Effector memory CD8-positive, alpha-beta T cell (primary cell): ENCODE results near the gene ZNF77.
A peak's percentile ranks its signal among the peaks of the same experiment; 100 is the strongest.
"Not testable (repeated sequence)": the region's sequence is repeated elsewhere in the genome, so short reads cannot be mapped to it uniquely, and the experiment has no call there.

ENCODE experiments used
- ATAC-seq: fragments of 150-1000 bp; cut with Tn5 transposase; replicated peaks from 2 replicates; pipeline ENCODE4 v1.10.0; 2021; ENCODE audit warnings: mild to moderate bottlenecking, moderate library complexity
- DNase-seq, 3 experiments: peaks; one replicate each; pipeline ENCODE4 v3.0.0; 2021
- H3K27ac Mint-ChIP-seq, 2 donors: one replicate each; pipeline ENCODE4 v1.8.0; 2022; ENCODE audit warnings: mild to moderate bottlenecking in 2 of 2, mixed read lengths in 2 of 2, moderate library complexity in 2 of 2
- H3K27me3 Mint-ChIP-seq, 2 donors: one replicate each; pipeline ENCODE4 v1.8.0; 2022; ENCODE audit warnings: mixed read lengths in 2 of 2
- H3K36me3 Mint-ChIP-seq: one replicate; pipeline ENCODE4 v1.8.0; 2022; ENCODE audit warnings: mild to moderate bottlenecking, moderate library complexity, mixed read lengths; ENCODE audit not compliant: insufficient read depth
- H3K4me1 Mint-ChIP-seq, 2 donors: one replicate each; pipeline ENCODE4 v1.8.0; 2022; ENCODE audit warnings: low read depth in 2 of 2, mixed read lengths in 2 of 2
- H3K4me3 Mint-ChIP-seq, 2 donors: one replicate each; pipeline ENCODE4 v1.8.0; 2022; ENCODE audit warnings: mild to moderate bottlenecking in 2 of 2, mixed read lengths in 2 of 2, moderate library complexity in 2 of 2
- H3K9me3 Mint-ChIP-seq, 2 donors: one replicate each; pipeline ENCODE4 v1.8.0; 2022; ENCODE audit warnings: mixed read lengths in 2 of 2
- total RNA-seq, 9 experiments: gene quantifications; one replicate each; lab custom pipeline; 2026; lab: John Stamatoyannopoulos, UW

Gene ZNF77
- 2.7 to 10.1 (median 9.2) reads per million in 9 experiments for total RNA-seq

DNA sequence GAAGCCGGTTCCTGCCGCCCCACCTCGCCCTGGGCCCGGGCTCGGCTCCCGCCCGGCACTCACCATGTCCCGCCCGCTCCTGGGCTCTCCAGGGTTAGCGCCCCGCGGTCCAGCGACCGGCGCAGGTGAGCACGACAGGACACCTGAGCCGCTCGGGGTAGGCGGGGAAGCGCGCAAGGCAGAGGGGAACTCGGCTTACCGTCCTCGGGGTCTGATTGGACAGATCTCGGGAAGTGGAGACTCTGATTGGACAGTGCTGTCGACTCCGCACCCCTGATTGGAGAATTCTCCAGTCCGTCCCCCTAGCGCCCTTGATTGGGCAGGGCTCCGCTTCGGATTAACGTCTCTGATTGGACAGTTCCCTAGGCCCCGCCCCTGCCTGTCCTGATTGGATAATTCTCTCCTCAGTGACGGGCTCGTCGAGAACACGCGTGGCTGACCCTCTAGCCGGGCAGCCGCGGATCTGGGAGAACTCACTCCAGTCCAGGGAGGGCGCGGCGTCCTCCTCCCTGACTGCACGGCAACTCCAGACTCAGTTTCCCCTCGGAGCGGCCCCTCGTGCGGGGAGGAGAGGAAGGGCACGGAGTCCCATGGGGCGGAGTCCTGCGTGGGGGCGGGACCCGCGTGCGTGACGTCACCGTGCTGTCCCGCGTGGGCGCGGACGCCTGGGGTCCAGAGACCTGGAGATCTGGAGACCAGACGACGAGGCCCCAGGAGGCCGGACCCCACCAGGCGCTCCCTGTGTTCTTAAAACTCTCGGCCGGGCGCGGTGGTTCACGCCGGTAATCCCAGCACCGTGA is at the start of gene ZNF77:
Gene ZNF77, minus strand, starts transcription at position 197 of the 800 bp plus-strand sequence. Its CDS starts 131 bp downstream, at position 66.
- Mint-ChIP-seq H3K36me3 (peaks cover 17% of the 10 kb centered on the region), H3K9me3 (no peaks in the 10 kb centered on the region), H3K27ac (peak within 1 kb of the TSS; percentile 89 to 97), H3K27me3 (no peaks in the 10 kb centered on the region), H3K4me1 (peaks cover 20 to 35% of the 10 kb centered on the region in 2 donors), H3K4me3 (peak within 1 kb of the TSS; percentile 88 to 95)
- peak; percentile 98 to 99 (median 99) for DNase-seq
- ATAC-seq: peak; percentile 97

GRCh38 chr19:2993579-2993978 is 48.8 kb upstream of the ZNF77 start:
- no peak for ATAC-seq
- no peaks in the 10 kb centered on the region for H3K9me3 Mint-ChIP-seq
- no peaks in the 10 kb centered on the region for H3K4me1 Mint-ChIP-seq
- peaks cover 1 to 16% of the 10 kb centered on the region in 2 donors for H3K27me3 Mint-ChIP-seq
- DNase-seq: no peak
- no peak overlapping the region for H3K4me3 Mint-ChIP-seq
- peaks cover 3% of the 10 kb centered on the region for H3K36me3 Mint-ChIP-seq
- H3K27ac Mint-ChIP-seq: no peak overlapping the region

- H3K27me3 Mint-ChIP-seq: peaks cover 6 to 21% of the 10 kb centered on the region in 2 donors
- no peak overlapping the region for H3K27ac Mint-ChIP-seq
- H3K9me3 Mint-ChIP-seq: no peaks in the 10 kb centered on the region
- peaks cover 3% of the 10 kb centered on the region for H3K36me3 Mint-ChIP-seq
- ATAC-seq (no peak), DNase-seq (no peak)
- H3K4me1 Mint-ChIP-seq: no peaks in the 10 kb centered on the region
- H3K4me3 Mint-ChIP-seq: no peak overlapping the region
Measured at GRCh38 chr19:2992958-2993357, 48.2 kb upstream of the ZNF77 start.

- H3K27ac Mint-ChIP-seq, ATAC-seq, H3K36me3 Mint-ChIP-seq, H3K4me3 Mint-ChIP-seq, H3K4me1 Mint-ChIP-seq, H3K9me3 Mint-ChIP-seq, DNase-seq: not testable (repeated sequence)
- peaks cover 6 to 23% of the 10 kb centered on the region in 2 donors for H3K27me3 Mint-ChIP-seq
Measured at GRCh38 chr19:2992333-2992732, 47.6 kb upstream of the ZNF77 start.

GRCh38 chr19:2989236-2989946 is 44.6 kb upstream of the ZNF77 start:
- no peak overlapping the region for H3K27ac Mint-ChIP-seq
- H3K4me3 Mint-ChIP-seq: no peak overlapping the region
- no peaks in the 10 kb centered on the region for H3K4me1 Mint-ChIP-seq
- no peak for ATAC-seq
- DNase-seq: no peak
- H3K27me3 Mint-ChIP-seq: peaks cover 6 to 32% of the 10 kb centered on the region in 2 donors
- no peaks in the 10 kb centered on the region for H3K36me3 Mint-ChIP-seq
- H3K9me3 Mint-ChIP-seq: no peaks in the 10 kb centered on the region

- DNase-seq: no peak
- Mint-ChIP-seq H3K36me3 (no peaks in the 10 kb centered on the region), H3K9me3 (no peaks in the 10 kb centered on the region), H3K27me3 (peaks cover 6 to 34% of the 10 kb centered on the region in 2 donors), H3K27ac (peak overlapping the region in 1 of 2 donors; percentile 16), H3K4me1 (no peaks in the 10 kb centered on the region), H3K4me3 (no peak overlapping the region)
- ATAC-seq: no peak
Measured at GRCh38 chr19:2988568-2988967, 43.8 kb upstream of the ZNF77 start.

GRCh38 chr19:2987797-2988196 is 43.0 kb upstream of the ZNF77 start:
- ATAC-seq (no peak), DNase-seq (no peak)
- H3K36me3 Mint-ChIP-seq: no peaks in the 10 kb centered on the region
- no peaks in the 10 kb centered on the region for H3K9me3 Mint-ChIP-seq
- H3K27ac Mint-ChIP-seq: no peak overlapping the region
- H3K27me3 Mint-ChIP-seq: peaks cover 14 to 37% of the 10 kb centered on the region in 2 donors
- peaks cover 0 to 4% of the 10 kb centered on the region in 2 donors for H3K4me1 Mint-ChIP-seq
- H3K4me3 Mint-ChIP-seq: no peak overlapping the region

DNA sequence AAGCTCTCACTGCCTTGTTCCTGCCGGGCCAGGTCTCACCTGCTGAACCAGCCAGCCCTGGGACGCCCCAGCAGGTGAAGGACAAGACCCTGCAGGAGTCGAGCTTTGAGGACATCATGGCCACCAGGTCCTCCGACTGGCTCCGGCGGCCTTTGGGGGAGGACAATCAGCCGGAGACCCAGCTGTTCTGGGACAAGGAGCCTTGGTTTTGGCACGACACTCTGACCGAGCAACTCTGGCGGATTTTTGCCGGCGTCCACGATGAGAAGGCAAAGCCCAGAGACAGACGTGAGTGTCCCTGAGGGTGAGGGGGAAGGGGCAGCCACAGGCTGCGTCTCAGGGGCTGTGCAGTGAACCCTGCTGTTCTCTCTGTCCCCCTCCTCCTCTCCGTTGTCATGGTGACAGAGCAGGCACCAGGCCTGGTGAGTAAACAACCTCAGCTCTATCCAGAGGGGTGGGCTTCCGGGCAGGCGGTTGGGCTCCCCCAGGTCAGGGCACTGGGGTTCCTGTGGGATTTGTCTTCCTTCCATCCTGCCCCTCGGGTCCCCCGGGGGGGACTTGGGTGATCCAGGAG is 42.3 kb upstream of the ZNF77 start:
- no peak overlapping the region for H3K27ac Mint-ChIP-seq
- H3K27me3 Mint-ChIP-seq: peaks cover 15 to 43% of the 10 kb centered on the region in 2 donors
- DNase-seq (no peak), ATAC-seq (no peak)
- no peaks in the 10 kb centered on the region for H3K36me3 Mint-ChIP-seq
- H3K9me3 Mint-ChIP-seq: no peaks in the 10 kb centered on the region
- H3K4me1 Mint-ChIP-seq: peaks cover 0 to 4% of the 10 kb centered on the region in 2 donors
- no peak overlapping the region for H3K4me3 Mint-ChIP-seq

- no peaks in the 10 kb centered on the region for H3K9me3 Mint-ChIP-seq
- H3K27me3 Mint-ChIP-seq: peaks cover 24 to 47% of the 10 kb centered on the region in 2 donors
- H3K36me3 Mint-ChIP-seq: no peaks in the 10 kb centered on the region
- no peak overlapping the region for H3K27ac Mint-ChIP-seq
- peaks cover 0 to 4% of the 10 kb centered on the region in 2 donors for H3K4me1 Mint-ChIP-seq
- no peak for DNase-seq
- no peak for ATAC-seq
- H3K4me3 Mint-ChIP-seq: no peak overlapping the region
Measured at GRCh38 chr19:2984215-2984528, 39.4 kb upstream of the ZNF77 start.

DNA sequence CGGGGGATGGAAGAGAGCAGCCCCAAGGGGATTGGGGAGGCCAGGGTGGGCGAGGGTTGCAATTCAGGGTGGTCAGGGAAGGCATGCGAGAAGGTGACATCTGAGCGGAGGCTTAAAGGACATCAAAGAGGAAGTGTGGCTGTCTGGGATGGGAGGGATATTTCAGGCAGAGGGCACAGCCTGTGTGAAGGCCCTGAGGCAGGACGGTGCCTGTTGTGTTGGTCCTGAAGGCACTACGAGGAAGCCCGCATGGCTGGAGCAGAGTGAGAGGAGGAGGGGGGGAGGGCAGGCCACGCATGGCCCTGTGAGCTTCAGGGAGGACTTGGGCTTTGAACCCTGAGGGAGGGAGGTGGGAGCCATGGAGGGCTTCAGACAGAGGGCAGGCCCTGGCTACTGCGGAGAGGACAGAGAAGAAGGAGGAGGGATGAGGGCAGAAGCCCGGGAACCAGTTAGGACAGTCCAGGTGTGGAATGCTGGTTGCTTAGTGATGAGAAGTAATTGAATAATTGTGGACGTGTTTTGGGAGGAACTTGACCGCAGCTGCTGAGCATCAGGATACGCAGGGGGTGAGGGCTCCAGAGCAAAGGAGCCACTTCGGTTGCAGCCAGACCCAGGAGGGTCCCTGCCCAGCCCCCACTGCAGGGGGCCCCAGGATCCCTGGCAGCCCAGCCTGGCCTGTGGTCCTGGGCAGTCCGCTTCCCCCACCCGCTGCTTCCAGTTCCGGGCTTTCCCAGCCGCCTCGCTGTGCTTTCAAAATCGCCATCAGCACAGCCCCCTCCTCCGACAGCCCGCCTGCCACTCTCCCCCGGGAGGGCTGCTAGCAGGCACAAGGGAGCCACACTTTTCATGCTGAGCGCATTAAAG is 38.8 kb upstream of the ZNF77 start:
- no peaks in the 10 kb centered on the region for H3K9me3 Mint-ChIP-seq
- no peak overlapping the region for H3K27ac Mint-ChIP-seq
- H3K36me3 Mint-ChIP-seq: no peaks in the 10 kb centered on the region
- H3K4me3 Mint-ChIP-seq: no peak overlapping the region
- ATAC-seq (no peak), DNase-seq (no peak)
- H3K27me3 Mint-ChIP-seq: peaks cover 22 to 41% of the 10 kb centered on the region in 2 donors
- peaks cover 0 to 4% of the 10 kb centered on the region in 2 donors for H3K4me1 Mint-ChIP-seq

DNA sequence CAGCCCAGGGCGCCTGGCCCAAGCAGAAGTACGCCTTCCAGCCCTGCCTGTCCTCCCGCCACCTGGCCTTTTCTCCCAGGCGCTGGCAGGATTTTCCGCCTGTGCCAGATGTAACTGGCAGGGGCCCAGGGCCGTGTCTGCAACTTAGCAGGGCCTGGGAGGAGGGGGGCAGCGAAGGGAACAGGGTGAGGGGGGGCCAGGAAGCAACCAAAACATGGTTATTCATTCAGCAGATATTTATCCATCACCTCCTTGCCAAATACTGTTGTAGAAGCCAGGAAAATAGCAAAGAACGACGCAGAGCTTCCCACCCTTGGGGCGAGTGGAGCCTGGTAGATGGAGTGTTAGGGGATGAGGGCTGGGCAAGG is 38.2 kb upstream of the ZNF77 start:
- DNase-seq: no peak
- H3K27ac Mint-ChIP-seq: no peak overlapping the region
- H3K4me3 Mint-ChIP-seq: no peak overlapping the region

DNA sequence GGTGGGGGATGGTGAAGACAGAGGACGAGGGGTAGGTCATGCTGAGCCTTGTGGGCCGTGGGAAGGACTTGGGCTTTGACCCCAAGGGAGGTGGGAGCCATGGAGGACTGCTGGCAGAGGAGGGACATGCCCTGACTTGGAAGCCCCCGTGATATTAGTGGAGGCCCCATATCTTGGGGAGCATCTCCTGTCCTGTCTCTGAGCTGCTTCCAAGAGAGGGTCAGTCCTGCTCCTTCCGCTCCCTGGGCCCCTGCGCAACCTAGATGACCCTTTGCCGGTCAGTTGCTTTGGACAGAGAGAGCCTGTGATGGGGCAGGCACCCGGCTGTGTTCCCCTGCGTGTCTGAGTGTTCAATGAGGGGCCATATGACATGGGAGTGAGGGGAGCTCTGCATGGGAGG is 37.8 kb upstream of the ZNF77 start:
- DNase-seq: no peak
- ATAC-seq: no peak
- Mint-ChIP-seq H3K4me3 (no peak overlapping the region), H3K27ac (no peak overlapping the region), H3K36me3 (no peaks in the 10 kb centered on the region), H3K27me3 (peaks cover 18 to 36% of the 10 kb centered on the region in 2 donors), H3K9me3 (no peaks in the 10 kb centered on the region), H3K4me1 (peaks cover 3 to 4% of the 10 kb centered on the region in 2 donors)

More for the DNA sequence above, 38.2 kb upstream of the ZNF77 start:
- no peak for ATAC-seq
- H3K4me1 Mint-ChIP-seq: peaks cover 0 to 4% of the 10 kb centered on the region in 2 donors
- H3K36me3 Mint-ChIP-seq: no peaks in the 10 kb centered on the region
- H3K9me3 Mint-ChIP-seq: no peaks in the 10 kb centered on the region
- H3K27me3 Mint-ChIP-seq: peaks cover 18 to 36% of the 10 kb centered on the region in 2 donors

DNA sequence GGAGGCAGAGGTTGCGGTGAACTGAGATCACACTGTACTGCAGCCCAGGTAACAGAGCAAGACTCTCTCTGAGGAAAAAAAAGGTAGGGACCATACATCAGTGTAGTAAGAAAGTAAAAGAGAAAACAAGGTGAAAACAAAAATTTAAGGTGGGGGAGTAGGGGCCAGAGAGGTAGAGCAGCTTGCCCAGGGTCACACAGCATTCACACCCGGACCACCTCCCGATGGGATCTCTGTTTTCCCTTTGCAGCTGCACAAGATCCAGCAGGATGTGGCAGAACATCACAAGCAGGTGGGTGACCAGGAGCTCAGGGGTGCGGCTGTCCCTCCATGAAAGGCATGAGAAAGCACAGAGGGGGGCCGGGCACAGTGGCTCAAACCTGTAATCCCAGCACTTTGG is 37.1 kb upstream of the ZNF77 start:
- Mint-ChIP-seq H3K36me3 (peaks cover 5% of the 10 kb centered on the region), H3K27ac (no peak overlapping the region), H3K4me3 (no peak overlapping the region), H3K27me3 (peaks cover 18 to 30% of the 10 kb centered on the region in 2 donors), H3K9me3 (no peaks in the 10 kb centered on the region), H3K4me1 (peaks cover 7% of the 10 kb centered on the region in 2 donors)
- ATAC-seq (no peak), DNase-seq (no peak)
